Measurements from ENCODE around the gene KMT2C. TPM values are rescaled to one million over a fixed set of nuclear protein-coding genes. Genes with fewer than 3 reads are reported as not detected.

The KMT2C gene
- total RNA-seq, 1 donor from 2014 or later, result 18.0 TPM

- no peak overlapping the region for H3K4me3 ChIP-seq (ENCODE audit: low read depth, low read length)
- TF ChIP-seq CTCF (conservative IDR thresholded peaks at IDR 0.05; ENCODE audit: low read depth, low read length), result no peak
- no peak for DNase-seq (ENCODE audit: low read depth)
These were observed 349.3 kb downstream of the KMT2C start for GRCh38 chr7:152086513-152086912.

- no peak for TF ChIP-seq CTCF (conservative IDR thresholded peaks at IDR 0.05; ENCODE audit: low read depth, low read length)
- peak overlapping the region; percentile 49 for H3K4me3 ChIP-seq (ENCODE audit: low read depth, low read length)
- peak; percentile 91 for DNase-seq (ENCODE audit: low read depth)
These were observed 350.7 kb downstream of the KMT2C start for GRCh38 chr7:152085131-152085530.

Other genes with a start within 250 kb of the KMT2C start
- gene XRCC2, start 240.1 kb upstream of the KMT2C start, total RNA-seq, result 5.4 and 10.3 TPM in 2 replicates